A549 treated with AZD9567 at 1 μM for 4 hours (cell line): ENCODE data around the gene ANKRD16. TPM values are rescaled to one million over a fixed set of nuclear protein-coding genes. Genes with fewer than 3 reads are reported as not detected.

ENCODE experiments used
- total RNA-seq: library from RNA; stranded (reverse); fragments of 200-300 nt; extraction: Qiagen RNA extraction; gene quantifications from 5 replicates; pipeline ENCODE4 v1.2.3, GENCODE V29; 2022; ENCODE audit not compliant: insufficient read depth

ANKRD16 gene
- 7.6 to 13.6 TPM (median 12.6 TPM) in 5 replicates for total RNA-seq

GRCh38 chr10:5889624-5890451, at the start of gene ANKRD16, which contains the start of gene FBH1:
Gene ANKRD16, minus strand, starts transcription at chr10:5889893. Its CDS starts 539 bp downstream, at chr10:5889354.
Gene FBH1, plus strand, starts transcription at chr10:5890243. Its CDS starts 103 bp downstream, at chr10:5890346.

GRCh38 chr10:5813341-5814109, 76.2 kb downstream of the ANKRD16 start, which contains the start of gene GDI2:
Gene GDI2, minus strand, starts transcription at chr10:5813434. Its CDS starts 176 bp downstream, at chr10:5813258.

Other genes with a start within 250 kb of the ANKRD16 start
- 17.2 to 27.2 TPM (median 26.4 TPM) in 5 replicates for gene ASB13, start 223.3 kb downstream of the ANKRD16 start, total RNA-seq
- 26.1 to 38.9 TPM (median 37.5 TPM) in 5 replicates for gene TASOR2, start 205.1 kb downstream of the ANKRD16 start, total RNA-seq
- gene GDI2, start 76.5 kb downstream of the ANKRD16 start, total RNA-seq: 205 to 308 TPM (median 208 TPM) in 5 replicates
- 23.9 to 46.5 TPM (median 42.2 TPM) in 5 replicates for gene FBH1, start 350 bp upstream of the ANKRD16 start, total RNA-seq
- gene IL15RA, start 87.7 kb upstream of the ANKRD16 start, total RNA-seq: 2.5 to 5.2 TPM (median 3.6 TPM) in 5 replicates
- not detected in 5 replicates for gene IL2RA, start 172.5 kb upstream of the ANKRD16 start, total RNA-seq
- gene RBM17, start 199.1 kb upstream of the ANKRD16 start, total RNA-seq: 94.0 to 121 TPM (median 118 TPM) in 5 replicates